Omental fat pad (tissue), 4 donors: Measurements from ENCODE around the gene EEF1G. TPM values are rescaled to one million over a fixed set of nuclear protein-coding genes. Genes with fewer than 3 reads are reported as not detected.

Experiments used
- ATAC-seq: fragments of 150-250 bp; one replicate; pipeline ENCODE4 v1.9.1; 2016; ENCODE audit warnings: mild to moderate bottlenecking, moderate library complexity; ENCODE audit not compliant: low FRiP score
- DNase-seq: peaks from one replicate; pipeline ENCODE4 v3.0.0-alpha.2; 2019; ENCODE audit warnings: low spot score
- CTCF ChIP-seq, 3 donors: fragments of 450-650 bp; IDR thresholded peaks; one replicate each; pipeline ENCODE4 v1.5.1; 2016 to 2017; ENCODE audit warnings: antibody characterized with exemption in 3 of 3, mild to moderate bottlenecking in 3 of 3, moderate library complexity in 2 of 3
- total RNA-seq, 4 donors: library from RNA; depleted of rRNA; stranded (reverse); fragments of >200 nt; gene quantifications; one replicate each; pipeline ENCODE4 v1.1.0, GENCODE V29; 2016

Gene EEF1G
- total RNA-seq, 4 donors from 2014 or later: 1,194 to 1,561 (median 1,267) TPM

DNA sequence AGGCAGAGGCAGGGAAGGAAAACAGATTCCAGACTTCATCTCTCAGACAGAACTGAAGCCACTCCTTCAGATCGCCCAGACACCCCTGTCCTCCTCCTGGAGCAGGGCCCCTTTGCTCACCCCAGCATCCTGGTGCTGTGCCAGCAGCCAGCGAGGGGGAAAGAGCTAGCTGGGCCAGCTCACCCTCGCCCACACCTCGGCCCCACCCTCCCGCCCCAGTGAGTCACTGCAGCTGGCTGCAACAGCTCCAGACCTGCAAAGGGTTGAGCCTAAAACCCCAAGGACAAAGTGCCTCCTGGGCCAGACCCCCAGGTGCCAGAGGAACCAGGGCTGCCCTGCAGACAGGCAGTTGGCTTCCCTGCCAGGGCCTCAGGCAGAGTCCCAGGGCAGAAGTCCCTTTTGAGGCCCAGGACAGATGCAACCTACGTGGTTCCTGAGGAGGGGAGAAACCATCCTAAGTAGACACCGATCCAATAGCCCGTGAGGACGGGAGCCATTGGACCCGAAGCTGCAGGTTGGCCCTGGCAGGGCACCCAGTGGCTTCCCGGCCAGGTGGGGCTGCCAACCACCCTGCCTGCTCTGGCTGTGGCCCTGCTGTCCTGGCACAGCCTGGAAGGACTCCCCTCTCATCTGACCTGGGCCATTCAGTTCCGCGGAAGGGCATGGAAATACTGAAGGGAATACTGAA lies 34.3 kb downstream of the EEF1G start:
- peak; percentile 64 for ATAC-seq
- TF ChIP-seq CTCF (IDR thresholded peaks at IDR 0.05): no peak
- peak; percentile 77 for DNase-seq

DNA sequence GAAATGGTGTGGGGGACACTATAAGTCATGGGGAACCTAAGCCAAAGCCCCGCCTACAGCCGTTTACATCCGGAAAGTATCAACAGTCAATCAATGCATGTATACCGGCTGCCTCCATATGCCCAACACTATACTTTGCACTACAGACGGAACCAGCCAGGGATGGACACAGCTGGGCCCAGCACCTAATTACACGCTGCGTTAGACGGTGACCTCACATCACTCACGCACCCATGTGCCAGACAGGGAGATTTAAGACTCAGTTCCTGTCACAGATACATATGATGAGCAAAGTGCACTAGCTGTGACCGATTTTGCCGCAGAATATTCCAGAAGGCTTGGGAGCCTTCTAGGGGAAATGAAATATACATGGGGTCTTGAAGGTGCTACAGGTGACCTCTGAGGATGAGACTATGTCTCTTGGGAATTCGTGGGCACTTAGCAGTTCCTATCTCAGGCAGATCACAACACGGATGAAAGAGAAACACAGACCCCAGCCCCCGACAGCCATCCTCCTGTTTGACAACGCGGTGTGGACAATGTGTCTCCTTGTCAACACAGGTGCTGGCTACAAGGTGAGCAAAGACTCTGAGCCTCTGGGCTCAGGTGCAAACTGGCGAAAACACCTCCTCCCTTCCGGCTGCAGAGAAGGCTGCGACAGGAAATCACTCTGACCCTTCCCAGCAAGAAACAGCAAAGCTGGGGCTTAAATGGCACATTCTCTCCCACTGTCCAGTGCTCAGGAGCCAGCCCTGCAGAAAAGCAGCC lies 35.0 kb downstream of the EEF1G start:
- TF ChIP-seq CTCF (IDR thresholded peaks at IDR 0.05): no peak
- no peak for ATAC-seq
- no peak for DNase-seq

DNA sequence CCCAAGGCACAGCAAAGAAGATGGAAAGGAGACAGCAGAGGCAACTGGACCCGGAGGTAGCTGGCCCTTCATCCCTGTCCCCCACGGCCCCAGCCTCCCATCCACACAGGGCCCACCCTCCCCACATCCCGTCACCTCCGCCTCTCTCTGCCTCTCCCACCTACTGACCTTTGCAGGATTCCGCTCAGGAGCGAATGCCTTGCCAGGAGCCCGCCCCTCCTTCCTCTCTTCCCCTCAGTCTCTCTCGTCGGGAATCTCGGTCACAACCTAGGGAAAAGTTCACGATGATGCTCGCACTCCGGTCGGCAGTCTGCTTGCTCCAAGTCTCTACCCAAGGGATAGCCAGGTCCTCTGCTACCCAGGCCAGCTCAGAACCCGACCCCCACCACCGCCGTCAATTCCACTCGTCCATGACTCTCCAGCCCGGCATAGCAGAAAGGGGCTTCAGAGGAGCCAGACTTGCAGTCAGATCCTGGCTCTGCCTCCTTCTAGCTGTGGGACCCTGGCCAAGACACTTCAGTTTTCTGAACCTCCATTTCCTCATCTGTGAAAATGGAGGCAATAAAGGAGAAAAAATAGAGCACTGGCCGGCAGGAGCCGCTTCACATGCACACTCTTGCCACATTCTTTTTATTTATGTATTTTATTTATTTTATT lies 37.3 kb downstream of the EEF1G start:
- DNase-seq (no peak), ATAC-seq (peak; percentile 29)
- no peak for TF ChIP-seq CTCF (IDR thresholded peaks at IDR 0.05)

GRCh38 chr11:62535802-62536201 lies 37.9 kb downstream of the EEF1G start:
- no peak for ATAC-seq
- no peak for DNase-seq
- TF ChIP-seq CTCF (IDR thresholded peaks at IDR 0.05): no peak

DNA sequence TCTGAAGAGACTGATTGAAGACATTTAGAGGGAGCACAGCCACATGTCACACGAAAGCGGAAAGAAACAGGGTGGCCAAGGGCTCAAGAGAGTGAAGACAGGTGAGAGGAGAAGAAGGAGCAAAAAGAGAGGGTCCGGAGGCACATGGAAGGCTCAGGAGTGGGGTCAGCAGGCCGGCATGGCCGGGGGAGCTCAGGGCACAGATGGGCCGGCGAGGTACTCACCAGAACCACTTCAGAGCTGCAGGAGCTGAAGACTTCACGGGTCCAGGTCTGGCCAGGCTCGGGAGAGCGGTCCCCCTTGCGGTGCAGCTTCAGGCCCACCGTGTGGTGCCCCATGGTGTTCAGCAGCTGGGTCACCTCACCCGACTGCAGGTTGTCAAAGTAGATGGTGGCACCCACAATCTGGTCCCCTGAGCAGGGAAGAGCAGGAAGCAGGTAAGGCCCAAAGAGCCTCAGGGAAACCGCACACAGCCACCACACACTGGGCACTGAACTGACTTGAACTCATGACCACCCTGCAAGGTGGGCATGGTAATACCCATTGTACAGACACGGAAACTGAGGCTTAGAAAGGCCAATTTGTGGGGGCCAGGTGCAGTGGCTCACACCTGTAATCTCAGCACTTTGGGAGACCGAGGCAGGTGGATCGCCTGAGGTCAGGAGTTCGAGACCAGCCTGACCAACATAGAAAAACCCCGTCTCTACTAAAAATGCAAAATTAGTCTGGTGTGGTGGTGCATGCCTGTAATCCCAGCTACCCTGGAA lies 38.7 kb downstream of the EEF1G start:
- DNase-seq (no peak), ATAC-seq (no peak)
- TF ChIP-seq CTCF (IDR thresholded peaks at IDR 0.05): no peak

GRCh38 chr11:62532096-62532495 lies 41.6 kb downstream of the EEF1G start:
- DNase-seq: no peak
- no peak for ATAC-seq
- TF ChIP-seq CTCF (IDR thresholded peaks at IDR 0.05): no peak
